ENCODE data around the gene DPP3. TPM values are rescaled to one million over a fixed set of nuclear protein-coding genes. Genes with fewer than 3 reads are reported as not detected.
"Not testable (repeated sequence)": the region's sequence is repeated elsewhere in the genome, so short reads cannot be mapped to it uniquely, and the experiment has no call there.

DPP3 gene
- total and polyA plus RNA-seq, 2 donors (not counting 1 experiment from before 2014, with no cell fraction given), result 33.6 to 39.6 TPM

DNA sequence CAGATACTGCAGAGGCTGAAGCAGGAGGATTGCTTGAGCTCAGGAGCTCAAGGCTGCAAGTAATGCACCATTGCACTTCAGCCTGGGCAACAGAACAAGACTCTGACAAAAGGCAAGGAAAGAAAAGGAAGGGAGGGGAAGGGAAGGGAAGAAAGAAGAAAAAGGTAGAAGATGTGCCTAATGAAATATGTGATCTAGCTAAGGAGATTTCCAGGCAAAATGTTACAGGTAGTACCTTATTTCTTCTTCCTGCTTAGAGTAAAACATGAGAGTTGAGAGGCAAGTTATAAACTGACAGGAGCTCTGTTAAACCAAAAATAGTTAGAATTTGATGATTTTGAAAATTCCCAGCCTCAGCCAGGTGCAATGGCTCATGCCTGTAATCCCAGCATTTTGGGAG is 18.2 kb upstream of the DPP3 start:
- no peak overlapping the region for H3K27ac ChIP-seq (ENCODE audit: insufficient read depth, low read length)
- no peak overlapping the region for H3K9ac ChIP-seq (ENCODE audit: insufficient read depth, low read length)
- H3K4me3 ChIP-seq (replicated peaks in 1 of 4; ENCODE audit: control extremely low read depth in 1 of 4, insufficient read depth in 1 of 4, low read depth in 3 of 4, low read length in 4 of 4), result no peak overlapping the region
- no peaks in the 10 kb centered on the region for H3K79me2 ChIP-seq (ENCODE audit: control insufficient read depth, insufficient read depth, low read length)
- peaks cover 2% of the 10 kb centered on the region for H3K4me1 ChIP-seq (ENCODE audit: control insufficient read depth, extremely low read depth, insufficient read depth, low read length)
- no peaks in the 10 kb centered on the region for H3K36me3 ChIP-seq (ENCODE audit: control insufficient read depth, insufficient read depth, low read length)
- no peaks in the 10 kb centered on the region for H3K9me3 ChIP-seq (ENCODE audit: control insufficient read depth, insufficient read depth, low read depth, low read length)
- H3K4me2 ChIP-seq (ENCODE audit: extremely low read depth, insufficient read depth, low read length), result no peak overlapping the region
- no peaks in the 10 kb centered on the region for H4K20me1 ChIP-seq (ENCODE audit: control insufficient read depth, extremely low read depth, insufficient read depth, low read length)
- H2AFZ ChIP-seq (ENCODE audit: low read length), result no peak overlapping the region
- no peak for DNase-seq (ENCODE audit: low read depth in 2 of 2)
- no peaks in the 10 kb centered on the region for H3K27me3 ChIP-seq (ENCODE audit: control insufficient read depth, insufficient read depth, low read length)
- no peak for TF ChIP-seq EZH2 (IDR thresholded peaks at IDR 0.05; ENCODE audit: low read length, missing control alignments)
- TF ChIP-seq, protein P1, sequence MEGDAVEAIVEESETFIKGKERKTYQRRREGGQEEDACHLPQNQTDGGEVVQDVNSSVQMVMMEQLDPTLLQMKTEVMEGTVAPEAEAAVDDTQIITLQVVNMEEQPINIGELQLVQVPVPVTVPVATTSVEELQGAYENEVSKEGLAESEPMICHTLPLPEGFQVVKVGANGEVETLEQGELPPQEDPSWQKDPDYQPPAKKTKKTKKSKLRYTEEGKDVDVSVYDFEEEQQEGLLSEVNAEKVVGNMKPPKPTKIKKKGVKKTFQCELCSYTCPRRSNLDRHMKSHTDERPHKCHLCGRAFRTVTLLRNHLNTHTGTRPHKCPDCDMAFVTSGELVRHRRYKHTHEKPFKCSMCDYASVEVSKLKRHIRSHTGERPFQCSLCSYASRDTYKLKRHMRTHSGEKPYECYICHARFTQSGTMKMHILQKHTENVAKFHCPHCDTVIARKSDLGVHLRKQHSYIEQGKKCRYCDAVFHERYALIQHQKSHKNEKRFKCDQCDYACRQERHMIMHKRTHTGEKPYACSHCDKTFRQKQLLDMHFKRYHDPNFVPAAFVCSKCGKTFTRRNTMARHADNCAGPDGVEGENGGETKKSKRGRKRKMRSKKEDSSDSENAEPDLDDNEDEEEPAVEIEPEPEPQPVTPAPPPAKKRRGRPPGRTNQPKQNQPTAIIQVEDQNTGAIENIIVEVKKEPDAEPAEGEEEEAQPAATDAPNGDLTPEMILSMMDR (conservative IDR thresholded peaks at IDR 0.05 in 1 of 2, IDR thresholded peaks at IDR 0.05 in 1 of 2; ENCODE audit: low read depth in 1 of 2, low read length in 2 of 2), result no peak

DNA sequence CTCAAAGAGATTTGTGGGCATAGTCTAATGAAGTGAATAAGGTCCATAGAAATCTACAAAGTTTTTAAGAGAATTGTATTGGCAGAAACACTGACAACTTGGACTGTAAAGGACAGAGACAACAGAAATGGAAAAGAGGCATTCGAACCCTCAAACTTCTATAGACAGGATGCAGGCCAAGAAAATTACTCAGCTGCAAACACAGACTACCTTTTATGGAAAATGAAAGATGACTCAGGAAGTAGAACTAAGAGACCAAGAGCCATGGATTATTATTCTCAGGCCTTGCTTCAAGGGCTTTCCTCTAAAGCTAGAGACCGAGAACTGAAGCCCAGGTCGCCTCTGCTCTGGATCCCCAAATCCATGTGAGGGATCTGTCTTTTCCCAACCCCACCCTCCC is 17.3 kb upstream of the DPP3 start:
- Histone ChIP-seq H3K36me3 (ENCODE audit: control insufficient read depth, insufficient read depth, low read length) (no peaks in the 10 kb centered on the region), H3K27me3 (ENCODE audit: control insufficient read depth, insufficient read depth, low read length) (no peaks in the 10 kb centered on the region), H3K4me1 (ENCODE audit: control insufficient read depth, extremely low read depth, insufficient read depth, low read length) (peaks cover 7% of the 10 kb centered on the region), H4K20me1 (ENCODE audit: control insufficient read depth, extremely low read depth, insufficient read depth, low read length) (no peaks in the 10 kb centered on the region), H3K9me3 (ENCODE audit: control insufficient read depth, insufficient read depth, low read depth, low read length) (no peaks in the 10 kb centered on the region), H3K27ac (ENCODE audit: insufficient read depth, low read length) (no peak overlapping the region), H3K4me3 (replicated peaks in 1 of 4; ENCODE audit: control extremely low read depth in 1 of 4, insufficient read depth in 1 of 4, low read depth in 3 of 4, low read length in 4 of 4) (no peak overlapping the region), H3K79me2 (ENCODE audit: control insufficient read depth, insufficient read depth, low read length) (no peaks in the 10 kb centered on the region), H2AFZ (ENCODE audit: low read length) (no peak overlapping the region), H3K4me2 (ENCODE audit: extremely low read depth, insufficient read depth, low read length) (no peak overlapping the region), H3K9ac (ENCODE audit: insufficient read depth, low read length) (no peak overlapping the region)
- TF ChIP-seq EZH2 (IDR thresholded peaks at IDR 0.05; ENCODE audit: low read length, missing control alignments), result no peak
- TF ChIP-seq, protein P1 (conservative IDR thresholded peaks at IDR 0.05 in 1 of 2, IDR thresholded peaks at IDR 0.05 in 1 of 2; ENCODE audit: low read depth in 1 of 2, low read length in 2 of 2), result no peak
- no peak for DNase-seq (ENCODE audit: low read depth in 2 of 2)

DNA sequence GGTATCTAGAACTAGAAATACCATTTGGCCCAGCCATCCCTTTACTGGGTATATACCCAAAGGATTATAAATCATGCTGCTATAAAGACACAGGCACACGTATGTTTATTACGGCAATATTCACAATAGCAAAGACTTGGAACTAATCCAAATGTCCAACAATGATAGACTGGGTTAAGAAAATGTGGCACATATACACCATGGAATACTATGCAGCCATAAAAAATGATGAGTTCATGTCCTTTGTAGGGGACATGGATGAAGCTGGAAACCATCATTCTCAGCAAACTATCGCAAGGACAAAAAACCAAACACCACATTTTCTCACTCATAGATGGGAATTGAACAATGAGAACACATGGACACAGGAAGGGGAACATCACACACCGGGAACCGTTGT is 16.1 kb upstream of the DPP3 start:
- not testable (repeated sequence) for H4K20me1 ChIP-seq (ENCODE audit: control insufficient read depth, extremely low read depth, insufficient read depth, low read length); H3K4me1 ChIP-seq (ENCODE audit: control insufficient read depth, extremely low read depth, insufficient read depth, low read length); H3K27me3 ChIP-seq (ENCODE audit: control insufficient read depth, insufficient read depth, low read length); H2AFZ ChIP-seq (ENCODE audit: low read length); H3K4me3 ChIP-seq (replicated peaks in 1 of 4; ENCODE audit: control extremely low read depth in 1 of 4, insufficient read depth in 1 of 4, low read depth in 3 of 4, low read length in 4 of 4); H3K36me3 ChIP-seq (ENCODE audit: control insufficient read depth, insufficient read depth, low read length); H3K79me2 ChIP-seq (ENCODE audit: control insufficient read depth, insufficient read depth, low read length); H3K27ac ChIP-seq (ENCODE audit: insufficient read depth, low read length); H3K9ac ChIP-seq (ENCODE audit: insufficient read depth, low read length); H3K9me3 ChIP-seq (ENCODE audit: control insufficient read depth, insufficient read depth, low read depth, low read length); DNase-seq (ENCODE audit: low read depth in 2 of 2); H3K4me2 ChIP-seq (ENCODE audit: extremely low read depth, insufficient read depth, low read length)

All from fibroblast of lung (primary cell).